ENCODE results near the gene ARHGAP15.

DNA sequence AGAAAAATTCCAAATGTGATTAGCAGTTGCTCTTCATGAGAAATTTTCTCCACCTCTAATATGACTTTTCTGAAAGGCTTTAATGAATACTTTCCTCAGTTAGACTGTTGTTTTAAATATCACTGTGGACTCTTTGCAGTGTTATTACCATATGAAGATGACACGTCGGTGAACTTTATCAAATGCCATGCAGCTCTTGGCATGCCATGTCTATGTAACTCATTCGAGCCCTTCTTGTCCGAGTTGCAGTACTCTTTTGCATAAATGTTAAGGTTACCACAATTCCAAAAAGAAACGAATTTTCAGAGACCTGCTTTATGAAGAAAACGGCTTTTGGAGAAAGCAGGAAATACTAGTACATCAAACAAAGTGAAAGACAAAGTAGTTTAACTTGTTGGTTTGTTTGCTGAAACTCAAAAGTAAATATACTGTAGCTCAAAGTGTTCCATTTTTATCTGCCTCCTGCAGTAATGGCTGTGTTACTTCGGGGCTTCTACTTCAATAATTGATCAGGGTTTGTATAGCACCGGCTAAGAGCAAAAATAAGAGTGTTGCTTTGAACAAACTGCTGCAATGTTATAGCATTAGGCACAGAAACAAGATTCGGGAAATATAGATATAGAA is 204.1 kb downstream of the ARHGAP15 start:
- no peak for TF ChIP-seq CTCF (IDR thresholded peaks at IDR 0.05)
- TF ChIP-seq POLR2A (IDR thresholded peaks at IDR 0.05; ENCODE audit: low read length): no peak
- TF ChIP-seq, protein P1, sequence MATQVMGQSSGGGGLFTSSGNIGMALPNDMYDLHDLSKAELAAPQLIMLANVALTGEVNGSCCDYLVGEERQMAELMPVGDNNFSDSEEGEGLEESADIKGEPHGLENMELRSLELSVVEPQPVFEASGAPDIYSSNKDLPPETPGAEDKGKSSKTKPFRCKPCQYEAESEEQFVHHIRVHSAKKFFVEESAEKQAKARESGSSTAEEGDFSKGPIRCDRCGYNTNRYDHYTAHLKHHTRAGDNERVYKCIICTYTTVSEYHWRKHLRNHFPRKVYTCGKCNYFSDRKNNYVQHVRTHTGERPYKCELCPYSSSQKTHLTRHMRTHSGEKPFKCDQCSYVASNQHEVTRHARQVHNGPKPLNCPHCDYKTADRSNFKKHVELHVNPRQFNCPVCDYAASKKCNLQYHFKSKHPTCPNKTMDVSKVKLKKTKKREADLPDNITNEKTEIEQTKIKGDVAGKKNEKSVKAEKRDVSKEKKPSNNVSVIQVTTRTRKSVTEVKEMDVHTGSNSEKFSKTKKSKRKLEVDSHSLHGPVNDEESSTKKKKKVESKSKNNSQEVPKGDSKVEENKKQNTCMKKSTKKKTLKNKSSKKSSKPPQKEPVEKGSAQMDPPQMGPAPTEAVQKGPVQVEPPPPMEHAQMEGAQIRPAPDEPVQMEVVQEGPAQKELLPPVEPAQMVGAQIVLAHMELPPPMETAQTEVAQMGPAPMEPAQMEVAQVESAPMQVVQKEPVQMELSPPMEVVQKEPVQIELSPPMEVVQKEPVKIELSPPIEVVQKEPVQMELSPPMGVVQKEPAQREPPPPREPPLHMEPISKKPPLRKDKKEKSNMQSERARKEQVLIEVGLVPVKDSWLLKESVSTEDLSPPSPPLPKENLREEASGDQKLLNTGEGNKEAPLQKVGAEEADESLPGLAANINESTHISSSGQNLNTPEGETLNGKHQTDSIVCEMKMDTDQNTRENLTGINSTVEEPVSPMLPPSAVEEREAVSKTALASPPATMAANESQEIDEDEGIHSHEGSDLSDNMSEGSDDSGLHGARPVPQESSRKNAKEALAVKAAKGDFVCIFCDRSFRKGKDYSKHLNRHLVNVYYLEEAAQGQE (IDR thresholded peaks at IDR 0.05): no peak
- no peak for TF ChIP-seq JUN (IDR thresholded peaks at IDR 0.05)
- TF ChIP-seq BCL3 (IDR thresholded peaks at IDR 0.05): no peak
- no peak for TF ChIP-seq ZNF302 (CRISPR knock-in tag; IDR thresholded peaks at IDR 0.05)
- TF ChIP-seq MAX (IDR thresholded peaks at IDR 0.05): no peak

All from A549 (cell line).